Right hindlimb (tissue), 1 donor: ENCODE results near the gene UBR3.

Experiments used
- DNase-seq: peaks from one replicate; pipeline ENCODE4 v3.0.0-alpha.2; 2018

Gene UBR3

DNA sequence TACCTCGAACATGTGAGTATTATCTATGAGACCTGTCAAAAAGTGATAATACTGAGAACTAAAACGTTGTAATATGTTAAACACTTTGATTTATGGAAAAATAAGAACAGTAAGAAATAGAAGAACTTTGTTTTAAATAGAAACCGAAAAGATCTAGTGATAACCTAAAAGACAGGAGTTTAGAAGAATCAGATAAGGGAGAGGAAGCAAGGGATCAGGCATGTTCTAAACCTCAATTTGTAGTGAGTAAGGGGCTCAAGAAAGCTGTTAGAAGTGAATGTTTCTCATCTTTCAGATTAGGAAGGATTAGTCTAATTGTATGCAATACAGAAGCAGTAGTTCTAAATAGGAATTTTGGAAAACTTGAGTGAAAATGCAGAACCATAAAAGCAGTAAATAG, 182.0 kb downstream of the UBR3 start:
- DNase-seq, result no peak

DNA sequence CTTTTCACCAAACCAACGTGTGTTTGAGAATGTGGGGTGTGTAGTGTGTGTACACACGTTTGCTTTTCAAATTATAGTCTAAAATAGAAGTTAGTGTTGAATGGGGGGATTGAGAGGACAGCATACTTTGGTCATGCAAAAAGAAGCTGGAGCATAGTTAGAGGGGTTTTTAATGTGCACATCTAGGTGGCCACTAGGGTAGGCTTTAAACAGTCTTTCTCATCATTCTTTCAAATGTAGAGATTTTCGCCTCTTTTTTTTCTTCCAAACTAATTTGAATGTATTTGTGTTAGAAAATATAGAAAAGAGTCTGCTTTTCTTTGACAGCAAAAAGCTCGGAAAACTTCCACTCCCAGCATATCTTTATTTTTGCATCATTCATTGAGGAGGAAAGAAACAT, 185.5 kb downstream of the UBR3 start:
- no peak for DNase-seq

DNA sequence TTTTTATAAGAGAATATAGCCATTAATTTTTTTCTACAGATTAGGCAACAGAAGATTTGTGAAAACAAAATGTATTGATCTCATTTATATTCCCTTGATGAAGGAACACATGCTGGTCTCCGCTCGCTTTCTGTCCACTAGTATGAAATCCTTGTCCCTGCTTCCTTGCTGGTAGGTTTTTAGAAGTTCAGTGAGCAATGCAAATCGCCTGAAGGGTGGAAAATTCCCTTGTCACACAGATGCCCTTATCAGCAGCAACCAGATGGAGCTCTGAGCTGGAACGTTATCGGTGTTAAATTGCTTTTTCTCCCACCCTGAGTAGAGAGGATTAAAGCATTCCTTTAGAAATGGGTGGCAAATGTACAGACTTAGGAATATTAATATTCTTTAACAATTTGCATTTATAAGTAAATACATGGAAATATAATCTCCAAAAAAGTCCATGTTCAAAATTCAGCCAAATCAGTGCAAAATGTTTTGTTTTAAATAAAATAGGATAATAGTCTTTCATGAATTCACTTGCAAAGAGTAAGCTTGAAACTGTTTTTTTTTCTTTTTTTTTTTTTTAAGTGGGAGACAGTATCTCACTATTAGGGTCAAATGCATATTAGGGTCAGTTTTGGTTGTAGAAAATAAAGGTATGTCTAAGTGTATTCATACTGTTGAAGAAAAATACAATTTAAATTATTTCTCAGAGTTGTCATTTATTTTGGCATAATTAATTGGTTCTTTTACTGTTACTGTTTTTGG, 186.7 kb downstream of the UBR3 start:
- DNase-seq, result no peak

DNA sequence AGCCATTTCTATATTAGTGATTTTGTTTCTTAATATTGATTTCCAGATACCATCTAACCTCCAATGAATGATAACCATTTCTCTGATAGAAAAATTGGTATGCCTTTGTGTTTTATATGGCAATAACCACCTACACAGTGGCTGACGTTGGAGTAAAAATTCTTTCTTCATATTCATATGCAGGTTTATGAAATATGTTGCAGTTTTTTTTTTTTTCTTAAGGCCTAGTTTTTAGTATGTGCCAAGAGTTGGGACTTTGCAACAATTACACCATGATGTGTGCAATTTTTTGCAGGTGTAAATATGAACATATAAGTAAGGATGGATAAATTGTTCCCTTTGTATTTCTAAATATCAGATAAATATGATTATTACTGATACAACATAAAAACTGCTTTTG, 187.5 kb downstream of the UBR3 start:
- DNase-seq, result no peak

DNA sequence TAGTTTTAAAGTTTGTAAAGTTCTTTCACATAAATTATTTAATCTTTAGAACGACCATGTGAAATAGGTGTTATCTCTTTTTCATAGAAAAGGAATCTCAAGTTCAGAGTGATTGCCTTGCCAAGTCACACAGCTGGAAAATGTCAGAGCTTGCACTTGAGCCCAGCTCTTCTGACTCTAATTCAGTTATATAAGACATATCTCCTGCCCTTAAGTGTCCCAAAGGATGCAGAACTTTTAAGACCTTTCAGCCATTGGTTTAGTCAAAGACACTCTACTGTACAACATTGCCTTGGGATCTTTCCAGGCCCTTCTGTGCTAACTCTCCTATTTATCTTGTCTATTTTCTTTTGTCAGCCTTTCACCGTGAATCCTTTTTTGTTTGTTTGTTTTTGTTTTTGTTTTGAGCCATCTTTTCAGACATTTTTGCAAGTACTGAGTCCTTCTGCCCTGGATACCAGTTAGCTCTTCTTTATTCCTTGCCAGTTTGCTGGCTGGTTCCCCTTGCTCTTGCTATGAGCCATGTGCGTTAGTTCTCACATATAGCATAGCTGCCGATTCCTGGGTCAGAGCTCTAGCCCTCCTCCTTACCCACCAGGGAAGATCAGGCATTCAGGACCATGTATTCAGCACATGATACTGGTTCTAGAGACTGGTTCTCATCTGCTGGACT, 190.7 kb downstream of the UBR3 start:
- no peak for DNase-seq

DNA sequence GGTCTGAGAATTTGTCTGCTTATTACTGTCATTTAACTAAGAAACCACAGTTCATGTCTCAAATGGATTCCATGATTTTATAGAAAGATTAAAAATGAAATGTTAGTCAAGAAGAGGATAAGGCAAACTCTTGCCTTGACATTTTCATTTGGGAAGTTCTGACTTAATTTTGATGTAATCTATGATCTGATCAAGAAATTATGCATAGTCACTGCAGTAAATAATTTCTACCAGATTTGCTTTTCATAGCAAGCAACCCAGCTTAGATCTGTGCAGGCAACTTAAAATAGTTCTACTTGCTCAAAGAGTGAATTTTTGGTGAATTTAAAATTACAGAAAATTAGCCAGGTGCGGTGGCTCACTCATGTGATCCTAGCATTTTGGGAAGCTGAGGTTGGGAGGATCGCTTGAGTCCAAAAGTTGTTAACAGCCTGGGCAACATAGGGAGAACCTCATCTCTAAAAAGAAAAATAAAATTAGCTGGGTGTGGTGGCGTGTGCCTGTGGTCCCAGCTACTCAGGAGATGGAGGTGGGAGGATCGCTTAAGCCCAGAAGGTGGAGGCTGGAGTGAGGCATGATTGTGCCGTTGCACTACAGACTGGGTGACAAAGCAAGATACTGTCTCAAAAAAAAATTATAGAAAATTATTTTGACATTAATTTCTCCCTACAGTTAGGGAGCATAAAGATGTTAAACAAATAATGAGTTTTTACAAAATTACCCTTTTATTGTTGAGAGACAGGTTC, 192.0 kb downstream of the UBR3 start:
- DNase-seq, result no peak

DNA sequence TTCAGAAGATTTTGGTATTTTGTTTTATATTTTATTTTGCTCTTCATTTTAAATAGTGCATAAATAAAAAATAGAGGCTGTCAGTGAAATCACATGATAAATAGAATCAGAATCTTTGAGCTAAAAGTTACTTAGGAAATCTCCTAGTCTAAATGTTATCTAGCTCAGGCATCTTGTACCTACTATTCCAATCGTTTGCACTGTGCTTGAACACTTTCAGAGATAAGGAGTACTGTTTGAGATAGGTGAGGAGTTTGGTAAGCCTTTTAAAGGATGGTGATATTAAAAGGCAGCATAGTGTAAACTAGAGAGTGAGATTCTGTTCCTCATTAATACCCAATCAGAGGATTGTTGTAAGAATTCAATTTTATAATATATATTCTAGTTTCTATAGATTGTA, 193.5 kb downstream of the UBR3 start:
- DNase-seq, result no peak

DNA sequence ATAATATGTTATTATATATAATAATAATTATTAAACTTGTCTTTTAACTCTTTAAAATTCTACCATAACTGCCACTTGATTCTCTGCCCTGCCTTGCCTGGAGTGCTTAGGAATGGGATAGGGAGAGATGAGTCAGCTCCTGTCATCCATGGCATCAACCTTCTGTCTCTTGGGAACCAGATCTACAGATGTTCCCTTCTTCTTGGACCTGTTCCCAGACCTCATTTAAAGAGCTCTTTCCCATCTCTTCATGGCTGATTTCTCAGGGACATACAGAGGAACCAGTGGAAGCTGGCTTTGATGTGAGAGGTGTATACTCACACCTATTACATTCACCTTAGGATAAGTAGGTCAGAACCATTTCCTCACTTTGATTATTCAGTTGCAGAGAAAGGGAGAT, 195.4 kb downstream of the UBR3 start:
- DNase-seq, result no peak

DNA sequence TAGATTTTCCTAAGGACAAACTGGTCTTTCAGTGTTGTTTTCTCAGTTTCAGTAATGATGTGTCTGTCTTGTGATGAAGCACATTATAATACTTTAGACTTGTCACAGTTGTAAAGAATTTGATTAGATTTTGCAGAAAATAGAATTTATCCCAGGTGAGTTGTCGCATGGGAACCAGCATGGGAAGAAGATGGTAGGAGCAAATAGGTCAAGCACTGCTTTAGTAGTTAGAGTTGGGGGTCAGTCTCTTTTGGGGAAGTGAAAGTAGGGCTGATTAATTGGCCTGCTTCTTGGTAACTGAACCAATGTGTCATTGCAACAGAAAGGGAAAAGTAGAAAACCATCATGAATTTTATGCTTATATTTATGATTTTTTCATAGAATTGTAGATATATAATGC, 197.5 kb downstream of the UBR3 start:
- no peak for DNase-seq

DNA sequence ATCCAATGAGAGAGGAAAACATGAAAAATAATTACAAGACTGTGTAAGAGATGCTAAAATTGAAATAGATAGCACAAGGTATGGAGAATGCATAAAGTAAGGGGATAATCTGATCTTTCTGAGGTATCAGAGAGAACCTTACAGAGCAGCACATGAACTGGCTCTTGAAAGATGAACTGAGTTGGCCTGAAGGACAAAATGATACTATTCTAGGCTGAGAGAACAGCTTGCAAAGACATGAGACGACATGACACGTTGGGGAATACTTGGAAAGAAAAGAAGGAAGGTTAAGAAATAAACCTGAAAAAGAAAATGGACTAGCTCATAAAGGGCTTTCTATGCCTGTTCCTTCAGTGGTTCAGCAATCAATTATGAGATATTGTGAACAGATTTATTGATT, 198.0 kb downstream of the UBR3 start:
- no peak for DNase-seq

DNA sequence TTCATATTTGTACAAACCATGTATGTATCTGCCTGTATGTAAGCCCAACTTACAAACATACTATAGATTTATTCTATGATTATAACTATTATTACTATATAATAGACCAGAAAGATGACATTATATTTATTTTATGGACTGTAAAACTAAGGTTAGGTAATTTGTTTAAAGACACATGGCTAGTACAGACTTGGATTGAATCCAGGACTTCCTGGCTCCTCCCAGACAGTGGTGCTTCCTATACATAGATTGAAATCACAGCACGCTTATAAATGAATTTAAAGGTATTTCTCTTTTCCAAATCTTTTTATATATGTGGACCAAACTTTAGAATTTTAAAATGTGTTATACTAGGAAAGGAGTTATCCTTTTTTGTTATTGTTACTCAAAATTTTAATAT, 199.1 kb downstream of the UBR3 start:
- DNase-seq, result no peak

DNA sequence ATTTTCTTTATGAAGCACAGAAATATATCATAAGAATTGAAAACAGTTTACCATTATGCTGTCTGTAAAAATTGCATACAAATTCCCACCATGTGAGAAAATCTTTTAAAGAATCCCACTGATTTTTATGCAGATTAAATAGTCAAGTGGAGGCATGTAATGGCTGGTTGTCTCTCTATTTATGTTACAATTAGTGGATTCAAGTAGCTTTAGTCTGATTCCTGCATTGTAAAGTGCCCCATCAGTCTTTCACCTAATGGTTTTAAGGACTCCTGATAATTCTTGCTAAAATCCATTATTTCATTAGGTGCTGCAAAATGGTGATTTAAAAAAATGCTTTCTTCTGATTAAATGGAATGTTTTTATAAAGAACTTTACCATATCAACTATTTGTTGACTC, 202.3 kb downstream of the UBR3 start:
- DNase-seq, result no peak

DNA sequence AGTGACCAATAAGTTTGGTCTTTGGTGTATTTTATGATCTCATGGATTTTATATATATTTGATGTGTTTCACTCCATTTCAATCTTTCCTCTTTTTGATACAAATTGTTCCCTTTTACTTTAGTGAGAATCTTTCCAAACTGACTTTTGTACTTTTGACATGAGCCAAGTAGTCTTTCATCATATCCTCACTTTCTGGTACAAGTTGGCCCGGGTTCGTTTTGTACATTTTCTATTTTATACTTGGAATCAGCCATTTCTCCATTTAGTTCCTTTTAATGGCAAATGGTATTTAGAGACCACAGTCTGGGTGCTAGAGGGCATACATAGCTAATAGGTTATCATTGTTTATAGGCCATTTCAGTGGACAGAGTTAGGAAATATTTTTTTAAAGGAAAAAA, 202.8 kb downstream of the UBR3 start:
- DNase-seq, result no peak

DNA sequence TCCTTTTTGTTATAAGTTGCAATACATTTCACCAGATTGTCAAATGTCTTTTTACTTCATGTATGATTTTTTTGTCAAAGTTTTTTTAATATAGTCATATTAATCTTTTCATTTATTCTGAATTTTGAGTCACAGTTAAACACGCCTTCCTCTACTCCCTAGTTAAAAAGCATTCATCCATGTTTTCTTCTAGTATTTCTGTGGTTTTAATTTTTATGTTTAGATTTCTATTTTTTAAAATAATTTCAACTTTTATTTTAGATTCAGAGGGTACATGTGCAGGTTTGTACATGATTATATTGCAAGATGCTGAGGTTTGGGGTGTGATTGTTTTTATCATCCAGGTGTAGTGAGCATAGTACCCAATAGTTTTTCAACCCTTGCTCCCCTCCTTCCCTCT, 204.0 kb downstream of the UBR3 start:
- no peak for DNase-seq

DNA sequence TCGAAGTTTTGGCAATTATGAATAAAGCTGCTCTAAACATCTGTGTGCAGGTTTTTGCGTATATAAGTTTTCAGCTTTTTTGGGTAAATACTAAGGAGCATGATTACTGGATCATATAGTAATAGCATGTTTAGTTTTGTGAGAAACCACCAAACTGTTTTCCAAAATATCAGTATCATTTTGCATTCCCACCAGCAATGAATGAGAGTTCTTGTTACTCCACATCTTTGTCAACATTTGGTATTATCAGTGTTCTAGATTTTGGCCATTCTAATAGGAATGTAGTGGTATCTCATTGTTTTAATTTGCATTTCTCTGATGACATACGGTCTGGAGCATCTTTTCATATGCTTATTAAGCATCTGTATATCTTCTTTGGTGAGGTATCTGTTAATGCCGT, 207.3 kb downstream of the UBR3 start:
- DNase-seq, result no peak

DNA sequence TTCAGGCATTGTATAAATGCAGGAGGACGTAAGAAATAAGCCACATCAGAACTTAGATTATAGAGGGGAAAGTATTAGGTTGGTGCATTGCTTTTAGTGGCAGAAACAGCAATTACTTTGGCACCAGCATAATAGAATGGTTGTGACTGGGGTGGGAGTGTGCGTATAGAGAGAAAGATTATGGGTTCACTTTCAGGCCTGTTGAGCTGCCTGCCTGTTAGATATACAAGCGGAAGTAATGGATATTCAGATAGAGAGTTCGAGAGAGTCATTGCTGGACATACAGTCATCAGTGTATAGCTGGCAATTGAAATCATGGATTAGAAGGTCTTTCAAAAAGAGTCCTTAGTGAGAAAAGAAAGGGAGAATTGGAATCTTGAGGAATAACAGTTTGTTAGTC, 211.5 kb downstream of the UBR3 start:
- DNase-seq, result no peak

DNA sequence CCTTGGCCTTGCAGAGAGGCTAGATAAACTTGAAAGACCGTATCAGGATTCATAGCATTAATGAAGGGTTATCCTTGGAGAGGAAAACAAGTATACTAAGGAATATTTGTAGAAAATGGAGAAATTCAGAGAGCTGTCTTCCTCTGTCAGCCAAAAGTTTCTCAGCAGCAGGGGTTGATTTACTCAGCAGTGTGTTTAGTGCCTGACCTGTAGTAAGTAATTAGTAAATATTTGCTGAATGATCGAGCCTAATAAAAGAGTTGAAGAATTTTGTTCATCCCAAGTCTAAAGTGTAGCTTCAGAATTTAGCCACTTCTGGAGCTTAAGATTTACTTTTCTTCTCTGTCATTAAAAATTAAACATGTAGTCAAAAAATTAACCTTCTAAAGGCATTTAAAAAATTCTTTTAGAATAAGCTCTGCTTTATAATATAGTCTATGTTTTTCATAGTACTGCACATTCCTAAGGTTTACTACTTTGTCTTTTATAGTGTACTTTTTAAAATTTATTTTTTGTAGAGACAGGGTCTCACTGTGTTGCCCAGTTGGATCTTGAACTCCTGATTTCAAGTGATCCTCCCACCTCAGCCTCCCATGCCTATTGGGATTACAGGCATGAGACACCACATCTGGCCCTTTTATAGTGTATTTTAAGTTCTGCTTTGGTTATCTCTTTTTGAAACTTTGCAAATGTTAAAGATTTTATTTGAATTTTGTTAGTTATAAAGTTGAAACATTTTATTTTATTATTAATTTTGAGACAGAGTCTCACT, 212.3 kb downstream of the UBR3 start:
- DNase-seq, result no peak

DNA sequence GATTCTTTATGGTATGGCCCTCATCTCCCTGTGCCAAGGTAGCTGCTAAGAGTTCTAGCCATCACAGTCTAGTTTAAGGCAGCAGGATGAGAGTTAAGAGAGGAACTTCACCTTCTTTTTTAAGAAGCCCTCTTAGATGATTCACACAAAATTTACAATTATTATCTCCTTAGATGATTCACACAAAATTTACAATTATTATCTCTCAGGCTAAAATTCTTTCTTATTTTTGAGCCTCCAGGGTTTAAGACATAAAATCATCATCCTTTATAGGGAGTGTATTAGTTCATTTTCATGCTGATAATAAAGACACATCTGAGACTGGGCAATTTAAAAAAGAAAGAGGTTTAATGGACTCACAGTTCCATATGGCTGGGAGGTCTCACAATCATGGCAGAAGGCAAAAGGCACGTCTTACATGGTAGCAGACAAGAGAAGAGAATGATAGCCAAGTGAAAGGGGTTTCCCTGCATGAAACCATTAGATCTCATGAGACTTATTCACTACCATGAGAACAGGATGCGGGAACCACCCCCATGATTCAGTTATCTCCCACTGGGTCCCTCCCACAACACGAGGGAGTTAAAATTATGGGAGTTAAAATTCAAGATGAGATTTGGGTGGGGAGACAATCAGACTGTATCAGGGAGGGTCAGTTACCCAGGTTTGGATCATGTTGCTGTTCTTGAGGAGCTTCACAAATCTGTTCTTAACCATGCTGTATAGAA, 217.7 kb downstream of the UBR3 start:
- no peak for DNase-seq

DNA sequence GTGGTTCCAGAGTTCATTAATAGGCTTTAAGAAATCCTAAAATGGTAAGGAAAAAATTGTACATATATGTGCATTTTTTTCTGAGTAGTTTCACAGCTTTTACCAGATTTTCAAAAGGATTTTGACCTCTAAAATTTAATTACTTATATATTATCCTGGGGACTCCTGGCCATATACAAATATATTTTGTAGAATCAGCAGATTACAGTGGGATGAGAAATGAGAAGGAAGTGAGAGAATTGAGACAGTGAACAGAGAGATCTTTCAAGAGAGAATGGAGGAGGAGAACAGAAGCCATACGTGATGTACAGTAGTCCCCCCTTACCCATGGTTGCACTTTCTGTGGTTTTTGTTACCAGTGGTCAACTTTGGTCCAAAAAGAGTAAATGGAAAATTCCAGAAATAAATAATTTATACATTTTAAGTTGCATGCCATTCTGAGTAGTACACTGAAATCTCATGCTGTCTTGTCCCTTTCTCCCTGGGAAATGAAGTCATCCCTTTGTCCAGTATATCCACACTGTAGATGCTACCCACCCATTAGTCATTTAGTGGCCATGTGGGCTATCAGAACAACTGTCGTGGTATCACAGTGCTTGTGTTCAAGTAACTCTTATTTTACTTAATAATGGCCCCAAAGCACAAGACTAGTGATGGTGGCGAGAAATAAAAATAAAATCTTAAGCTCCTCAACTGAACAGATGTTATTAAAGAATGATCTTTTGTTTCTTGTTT, 220.2 kb downstream of the UBR3 start:
- DNase-seq, result no peak

DNA sequence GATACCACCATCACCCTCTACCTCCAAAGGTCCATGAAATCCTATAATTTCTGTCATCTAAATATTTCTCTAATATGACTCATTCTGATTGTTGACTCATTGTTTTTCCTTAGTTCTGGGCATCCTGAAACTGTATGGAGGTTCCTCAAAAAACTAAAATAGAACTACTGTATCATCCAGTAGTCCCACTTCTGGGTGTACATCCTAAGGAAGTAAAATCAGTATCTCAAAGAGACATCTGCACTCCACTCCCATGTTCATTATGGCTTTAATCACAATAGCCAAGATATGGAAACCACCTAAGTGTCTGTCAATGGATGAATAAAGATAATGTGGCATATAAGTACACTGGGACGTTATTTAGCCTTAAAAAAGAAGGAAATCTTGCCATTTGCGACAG, 224.9 kb downstream of the UBR3 start:
- no peak for DNase-seq

DNA sequence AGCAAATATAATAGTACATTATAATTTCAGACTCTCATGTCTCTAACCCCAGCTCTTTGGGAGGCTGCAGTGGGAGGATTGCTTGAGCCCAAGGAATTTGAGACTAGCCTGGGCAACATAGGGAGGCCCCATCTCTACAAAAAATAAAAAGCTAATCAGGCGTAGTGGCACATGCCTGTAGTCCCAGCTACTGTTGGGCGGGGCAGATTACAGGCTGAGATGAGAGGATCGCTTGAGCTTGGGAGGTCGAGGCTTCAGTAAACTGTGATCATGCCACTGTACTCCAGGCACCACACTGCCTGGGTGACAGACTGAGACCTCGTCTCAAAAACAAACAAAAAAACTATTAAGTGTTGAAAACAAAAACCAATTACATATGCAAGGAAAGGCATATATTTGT, 227.7 kb downstream of the UBR3 start:
- DNase-seq, result no peak

DNA sequence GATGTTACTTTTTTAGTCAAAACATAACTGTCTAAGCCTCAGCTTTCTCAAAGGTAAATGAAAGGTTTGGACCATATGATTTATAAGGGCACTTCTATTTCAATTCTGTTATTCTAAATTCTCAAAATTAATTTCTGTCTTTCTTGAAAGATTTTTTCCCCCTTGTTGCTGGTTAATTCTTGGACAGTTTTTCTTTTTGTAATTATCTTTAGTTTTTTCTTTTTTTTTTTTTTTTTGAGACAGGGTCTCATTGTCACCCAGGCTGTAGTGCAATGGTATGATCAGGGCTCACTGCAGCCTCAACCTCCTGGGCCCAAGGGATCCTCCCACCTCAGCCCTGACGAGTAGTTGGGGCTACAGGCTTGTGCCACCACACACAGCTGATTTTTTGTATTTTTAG, 229.6 kb downstream of the UBR3 start:
- DNase-seq, result no peak
